Measurements from ENCODE around the gene CCDC88B. TPM values are rescaled to one million over a fixed set of nuclear protein-coding genes. Genes with fewer than 3 reads are reported as not detected.
"Not testable (repeated sequence)": the region's sequence is repeated elsewhere in the genome, so short reads cannot be mapped to it uniquely, and the experiment has no call there.

Gene CCDC88B
- total RNA-seq, 4 donors from 2014 or later: 7.0 to 12.5 (median 8.2) TPM

DNA sequence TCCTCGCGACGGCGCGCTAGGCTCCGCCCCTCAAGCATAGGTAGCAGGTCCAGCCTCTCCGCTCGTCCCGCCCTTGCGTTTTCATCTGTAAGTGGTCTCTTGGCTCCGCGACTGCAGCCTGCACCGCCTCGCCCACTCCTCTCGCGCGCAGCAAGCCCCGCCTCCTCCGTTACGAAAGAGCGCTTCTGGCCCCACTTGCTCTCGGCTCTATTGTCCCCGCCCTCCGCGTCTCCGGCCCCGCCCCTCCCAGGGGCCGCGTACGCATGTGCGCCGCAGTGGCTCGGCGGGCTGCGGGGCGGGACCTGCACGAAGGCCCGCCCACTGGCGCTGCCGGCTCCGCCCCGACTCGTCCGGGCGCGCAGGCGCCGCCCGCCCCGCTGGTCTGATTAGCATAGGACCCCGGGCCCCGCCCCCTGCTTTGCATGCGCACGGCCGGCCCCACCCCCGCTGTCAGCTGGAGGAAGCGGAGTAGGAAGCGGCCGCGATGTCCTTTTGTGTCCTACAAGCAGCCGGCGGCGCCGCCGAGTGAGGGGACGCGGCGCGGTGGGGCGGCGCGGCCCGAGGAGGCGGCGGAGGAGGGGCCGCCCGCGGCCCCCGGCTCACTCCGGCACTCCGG, 34.8 kb upstream of the CCDC88B start, which contains the start of gene ESRRA:
Gene ESRRA (plus strand): TSS at position 450 of the 616 bp plus-strand sequence. CDS start 1,656 bp downstream, outside the sequence.
- no peak for TF ChIP-seq EP300 (IDR thresholded peaks at IDR 0.05)
- TF ChIP-seq, protein P1, sequence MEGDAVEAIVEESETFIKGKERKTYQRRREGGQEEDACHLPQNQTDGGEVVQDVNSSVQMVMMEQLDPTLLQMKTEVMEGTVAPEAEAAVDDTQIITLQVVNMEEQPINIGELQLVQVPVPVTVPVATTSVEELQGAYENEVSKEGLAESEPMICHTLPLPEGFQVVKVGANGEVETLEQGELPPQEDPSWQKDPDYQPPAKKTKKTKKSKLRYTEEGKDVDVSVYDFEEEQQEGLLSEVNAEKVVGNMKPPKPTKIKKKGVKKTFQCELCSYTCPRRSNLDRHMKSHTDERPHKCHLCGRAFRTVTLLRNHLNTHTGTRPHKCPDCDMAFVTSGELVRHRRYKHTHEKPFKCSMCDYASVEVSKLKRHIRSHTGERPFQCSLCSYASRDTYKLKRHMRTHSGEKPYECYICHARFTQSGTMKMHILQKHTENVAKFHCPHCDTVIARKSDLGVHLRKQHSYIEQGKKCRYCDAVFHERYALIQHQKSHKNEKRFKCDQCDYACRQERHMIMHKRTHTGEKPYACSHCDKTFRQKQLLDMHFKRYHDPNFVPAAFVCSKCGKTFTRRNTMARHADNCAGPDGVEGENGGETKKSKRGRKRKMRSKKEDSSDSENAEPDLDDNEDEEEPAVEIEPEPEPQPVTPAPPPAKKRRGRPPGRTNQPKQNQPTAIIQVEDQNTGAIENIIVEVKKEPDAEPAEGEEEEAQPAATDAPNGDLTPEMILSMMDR (IDR thresholded peaks at IDR 0.05): peak in 1 of 3 experiments; percentile 18
- peak; percentile 88 to 89 for TF ChIP-seq POLR2AphosphoS5 (IDR thresholded peaks at IDR 0.05)
- no peak for TF ChIP-seq POLR2A (IDR thresholded peaks at IDR 0.05; ENCODE audit: low read depth)
- Histone ChIP-seq H3K9me3 (no peaks in the 10 kb centered on the region), H3K27ac (replicated peaks in 1 of 4) (peak within 1 kb of the TSS; percentile 89 to 98 (median 92)), H3K27me3 (peaks cover 0 to 32% (median 10%) of the 10 kb centered on the region in 4 donors), H3K4me3 (peak within 1 kb of the TSS; percentile 69 to 84 (median 78)), H3K36me3 (peaks cover 0 to 5% (median 0%) of the 10 kb centered on the region in 4 donors), H3K4me1 (peaks cover 24 to 54% (median 51%) of the 10 kb centered on the region in 4 donors)
- 0% methylated on average over 1 of the region's 81 CpGs for WGBS
- peak; percentile 100 for DNase-seq (ENCODE audit: extremely low spot score)
- intact Hi-C loops (cut with DNase I): no loop called here

GRCh38 chr11:64305691-64306562, 34.1 kb upstream of the CCDC88B start:
- Histone ChIP-seq H3K4me3 (peak overlapping the region; percentile 69 to 84 (median 78)), H3K9me3 (no peaks in the 10 kb centered on the region), H3K27me3 (peaks cover 0 to 25% (median 6%) of the 10 kb centered on the region in 4 donors), H3K4me1 (peaks cover 17 to 47% (median 43%) of the 10 kb centered on the region in 4 donors), H3K36me3 (peaks cover 0 to 9% (median under 1%) of the 10 kb centered on the region in 4 donors), H3K27ac (replicated peaks in 1 of 4) (peak overlapping the region; percentile 89 to 98 (median 92))
- TF ChIP-seq, protein P1 (IDR thresholded peaks at IDR 0.05): peak in 1 of 3 experiments; percentile 10
- TF ChIP-seq POLR2A (IDR thresholded peaks at IDR 0.05; ENCODE audit: low read depth) (no peak), POLR2AphosphoS5 (IDR thresholded peaks at IDR 0.05) (no peak)
- WGBS: 2% methylated on average over 31 of the region's 71 CpGs
- DNase-seq (ENCODE audit: extremely low spot score): peak; percentile 94
- intact Hi-C loops (cut with DNase I): no loop called here

DNA sequence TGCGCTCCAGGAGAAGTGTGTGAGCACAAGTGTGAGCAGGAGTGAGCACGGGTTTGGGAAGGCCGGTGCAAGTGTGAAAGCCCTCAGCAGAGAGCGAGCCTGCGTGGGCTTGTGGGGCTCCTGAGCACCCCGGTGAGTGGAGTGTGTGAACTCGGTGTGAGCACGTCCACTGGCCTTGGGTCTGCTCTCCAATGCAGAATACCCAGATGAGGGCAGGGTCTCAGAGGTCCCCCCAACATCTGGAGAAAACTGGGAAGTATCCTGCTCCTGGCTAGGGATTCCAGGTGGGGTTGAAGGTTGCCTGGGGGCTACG, 33.5 kb upstream of the CCDC88B start:
- peaks cover 17 to 41% (median 38%) of the 10 kb centered on the region in 4 donors for H3K4me1 ChIP-seq
- H3K27ac ChIP-seq (replicated peaks in 1 of 4): peak overlapping the region; percentile 89 to 98 (median 92)
- WGBS: 26% methylated on average over 9 of the region's 9 CpGs
- H3K9me3 ChIP-seq: no peaks in the 10 kb centered on the region
- H3K36me3 ChIP-seq: peaks cover 0 to 11% (median 2%) of the 10 kb centered on the region in 4 donors
- peak overlapping the region; percentile 69 to 84 (median 78) for H3K4me3 ChIP-seq
- intact Hi-C loops (cut with DNase I): no loop called here
- DNase-seq (ENCODE audit: extremely low spot score): no peak
- peaks cover 0 to 20% (median 5%) of the 10 kb centered on the region in 4 donors for H3K27me3 ChIP-seq
- TF ChIP-seq, protein P1 (IDR thresholded peaks at IDR 0.05): no peak
- no peak for TF ChIP-seq EP300 (IDR thresholded peaks at IDR 0.05)

DNA sequence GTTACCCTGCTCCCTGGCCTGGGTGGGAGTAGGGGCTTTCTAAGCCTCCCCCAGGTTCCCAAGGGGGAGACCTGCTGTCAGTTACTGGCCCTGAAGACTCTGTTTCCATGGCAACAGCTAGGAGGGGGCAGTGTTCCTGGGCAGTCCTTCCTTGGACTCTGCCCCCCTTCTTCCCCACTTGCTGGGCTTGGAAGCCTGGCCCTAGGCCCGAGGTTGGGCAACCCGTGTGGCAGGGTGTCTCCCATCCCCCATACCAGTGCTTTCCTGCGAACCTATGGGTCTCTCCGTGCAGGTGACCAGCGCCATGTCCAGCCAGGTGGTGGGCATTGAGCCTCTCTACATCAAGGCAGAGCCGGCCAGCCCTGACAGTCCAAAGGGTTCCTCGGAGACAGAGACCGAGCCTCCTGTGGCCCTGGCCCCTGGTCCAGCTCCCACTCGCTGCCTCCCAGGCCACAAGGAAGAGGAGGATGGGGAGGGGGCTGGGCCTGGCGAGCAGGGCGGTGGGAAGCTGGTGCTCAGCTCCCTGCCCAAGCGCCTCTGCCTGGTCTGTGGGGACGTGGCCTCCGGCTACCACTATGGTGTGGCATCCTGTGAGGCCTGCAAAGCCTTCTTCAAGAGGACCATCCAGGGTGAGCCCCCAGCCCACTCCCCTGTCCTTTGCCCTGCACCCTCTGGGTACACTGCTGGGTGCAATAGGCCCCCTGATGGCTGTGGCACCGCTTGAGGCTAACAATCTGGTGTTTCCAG, 33.0 kb upstream of the CCDC88B start:
- WGBS: 100% methylated on average over 1 of the region's 15 CpGs
- no peak for DNase-seq (ENCODE audit: extremely low spot score)
- H3K4me1 ChIP-seq: peaks cover 17 to 40% (median 36%) of the 10 kb centered on the region in 4 donors
- no peak for TF ChIP-seq EP300 (IDR thresholded peaks at IDR 0.05)
- peak in 1 of 2 donors; percentile 9 for TF ChIP-seq POLR2AphosphoS5 (IDR thresholded peaks at IDR 0.05)
- peak overlapping the region; percentile 89 to 98 (median 92) for H3K27ac ChIP-seq (replicated peaks in 1 of 4)
- intact Hi-C loops (cut with DNase I): no loop called here
- H3K36me3 ChIP-seq: peaks cover 0 to 11% (median 2%) of the 10 kb centered on the region in 4 donors
- peak overlapping the region; percentile 69 to 84 (median 78) for H3K4me3 ChIP-seq
- peaks cover 0 to 15% (median 2%) of the 10 kb centered on the region in 4 donors for H3K27me3 ChIP-seq
- H3K9me3 ChIP-seq: no peaks in the 10 kb centered on the region

DNA sequence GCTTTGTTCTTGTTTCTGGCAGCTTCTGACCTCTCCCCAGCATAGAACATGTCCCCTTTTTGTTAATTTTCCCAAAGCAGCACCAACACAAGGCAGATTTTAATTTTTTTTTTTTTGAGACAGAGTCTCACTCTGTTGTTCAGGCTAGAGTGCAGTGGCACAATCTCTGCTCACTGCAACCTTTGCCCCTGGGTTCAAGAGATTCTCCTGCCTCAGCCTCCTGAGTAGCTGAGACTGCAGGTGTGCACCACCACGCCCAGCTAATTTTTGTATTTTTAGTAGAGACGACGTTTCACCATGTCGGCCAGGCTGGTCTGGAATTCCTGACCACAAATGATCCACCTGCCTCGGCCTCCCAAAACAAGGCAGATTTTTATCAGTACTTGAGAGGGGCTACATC, 32.2 kb upstream of the CCDC88B start:
- Histone ChIP-seq H3K4me1 (peaks cover 23 to 43% (median 42%) of the 10 kb centered on the region in 4 donors), H3K27ac (replicated peaks in 1 of 4) (peak overlapping the region in 2 of 4 donors; percentile 91 to 93), H3K36me3 (peaks cover 0 to 11% (median 2%) of the 10 kb centered on the region in 4 donors)
- DNase-seq (ENCODE audit: extremely low spot score); H3K4me3 ChIP-seq; H3K27me3 ChIP-seq; H3K9me3 ChIP-seq; intact Hi-C loops (cut with DNase I): not testable (repeated sequence)
- 88% methylated on average over 5 of the region's 5 CpGs for WGBS

Data from esophagus muscularis mucosa (tissue), 4 donors.